HG03439 (cell line): ENCODE data around the gene E2F7.

Experiments
- ATAC-seq: cut with Tn5 transposase; IDR thresholded peaks from one replicate; pipeline ENCODE4 v1.9.1; 2021; ENCODE audit warnings: mild to moderate bottlenecking, moderate library complexity; ENCODE audit not compliant: unreplicated experiment

Gene E2F7

DNA sequence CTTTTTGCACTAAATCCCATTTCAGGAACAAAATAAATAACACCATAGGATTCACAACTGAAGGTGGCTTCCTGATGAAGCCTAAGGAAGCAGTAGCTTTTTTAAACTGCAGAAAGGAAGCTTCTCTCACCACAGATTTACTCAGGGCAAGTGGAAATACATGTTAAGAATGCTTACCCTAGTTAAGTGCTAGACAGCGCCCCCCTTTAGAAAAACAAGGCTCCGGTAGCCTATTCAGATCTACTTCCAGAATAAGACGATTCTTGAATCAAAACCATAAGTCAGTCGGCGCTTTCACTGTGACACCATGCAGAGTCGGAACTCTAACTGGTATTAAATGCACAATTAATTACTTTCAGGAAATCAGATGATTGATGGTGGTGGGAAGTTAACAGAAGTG lies 41.9 kb downstream of the E2F7 start:
- no peak for ATAC-seq

DNA sequence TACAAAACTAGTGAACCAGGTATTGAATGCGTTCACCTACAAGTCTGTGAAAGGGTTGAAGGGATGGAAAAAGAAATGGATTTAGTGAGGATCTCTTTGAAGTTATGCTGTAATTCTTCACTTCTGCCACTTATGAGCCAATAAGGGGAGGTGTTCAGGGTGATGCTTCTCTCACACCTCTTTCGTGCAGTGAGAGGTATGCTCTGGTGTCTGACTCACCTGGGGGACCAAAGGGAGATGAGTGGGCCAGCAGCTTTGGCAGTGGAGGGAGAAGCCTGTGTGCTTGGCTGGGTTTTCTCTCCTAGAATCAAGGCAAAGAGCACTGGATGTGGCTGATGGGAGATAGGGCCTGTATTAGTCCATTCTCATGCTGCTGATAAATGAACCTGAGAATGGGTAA lies 45.4 kb downstream of the E2F7 start:
- no peak for ATAC-seq

DNA sequence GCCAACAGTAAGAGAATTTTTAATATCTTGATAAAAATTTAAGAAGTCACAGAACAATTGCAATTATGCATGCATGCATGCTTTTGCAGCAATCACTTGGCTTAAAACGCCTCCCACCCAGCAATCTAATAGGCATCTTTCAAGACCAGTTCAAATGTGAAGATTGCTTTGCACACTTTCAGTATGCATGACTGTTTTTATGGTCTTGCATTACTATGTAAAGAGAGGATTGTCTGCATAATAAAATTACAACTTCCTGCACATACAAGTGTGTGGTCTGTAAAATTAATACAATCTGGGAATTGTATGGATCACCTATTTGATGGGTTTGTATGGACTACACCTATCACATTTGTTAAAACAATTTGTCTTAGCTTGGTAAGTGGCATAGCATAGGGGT lies 48.8 kb downstream of the E2F7 start:
- ATAC-seq, result no peak

DNA sequence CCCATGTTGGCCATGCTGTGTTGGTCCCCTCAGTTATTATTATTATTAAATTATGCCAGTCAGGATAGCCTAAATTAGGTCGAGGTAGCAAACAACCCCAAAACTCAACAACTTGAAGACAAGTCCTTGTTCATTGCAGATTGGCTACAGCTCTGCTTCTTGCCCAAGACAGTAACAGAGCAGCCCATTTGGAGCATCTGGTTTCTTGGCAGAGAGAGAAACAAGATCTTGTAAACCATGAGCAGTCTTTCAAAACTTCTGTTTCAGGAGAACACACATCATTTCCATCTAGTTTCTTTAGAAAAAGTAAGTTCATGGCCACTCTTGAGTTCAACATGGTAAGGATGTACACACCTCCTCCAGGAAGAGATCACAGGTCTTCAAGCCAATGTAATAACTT lies 52.3 kb downstream of the E2F7 start:
- ATAC-seq, result no peak

DNA sequence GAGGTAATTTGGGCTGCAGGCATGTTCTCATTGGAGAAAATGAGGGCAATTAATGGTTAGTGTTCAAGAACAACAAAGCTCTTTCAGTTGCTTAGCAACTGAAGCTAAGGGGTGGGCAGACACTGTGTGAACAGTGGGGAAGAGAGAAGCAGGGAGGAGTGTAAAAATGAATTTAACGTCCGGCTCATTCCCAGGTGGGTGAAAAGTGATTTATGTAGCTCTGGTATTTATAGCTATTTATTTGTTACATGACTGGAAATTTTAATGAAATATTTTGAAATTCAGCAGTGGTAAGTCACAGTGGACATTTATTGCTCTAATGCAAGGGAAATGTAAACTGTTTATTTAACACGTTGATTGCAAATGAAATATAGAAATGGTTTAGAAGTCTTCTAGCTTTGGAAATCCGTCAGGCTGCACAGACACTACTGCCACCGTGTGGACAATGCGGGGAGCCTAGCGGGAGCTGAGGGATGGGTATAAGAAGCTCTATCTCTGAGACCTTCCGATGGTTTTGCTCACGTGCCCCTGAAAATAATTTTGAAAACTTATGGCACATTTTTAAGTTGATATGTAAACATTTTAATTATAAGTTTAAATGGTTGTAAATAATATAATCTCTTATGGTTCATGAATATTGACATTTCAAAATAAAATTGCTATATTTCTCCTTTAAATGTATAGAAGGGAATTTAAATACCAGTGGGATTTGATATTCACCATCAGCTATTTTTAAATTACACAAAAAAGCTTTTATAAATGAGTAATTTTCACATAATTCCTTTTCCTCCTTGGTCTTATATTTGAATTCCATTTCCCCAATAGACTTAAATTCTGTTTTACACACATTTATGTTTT lies 54.4 kb downstream of the E2F7 start:
- peak; percentile 83 for ATAC-seq

DNA sequence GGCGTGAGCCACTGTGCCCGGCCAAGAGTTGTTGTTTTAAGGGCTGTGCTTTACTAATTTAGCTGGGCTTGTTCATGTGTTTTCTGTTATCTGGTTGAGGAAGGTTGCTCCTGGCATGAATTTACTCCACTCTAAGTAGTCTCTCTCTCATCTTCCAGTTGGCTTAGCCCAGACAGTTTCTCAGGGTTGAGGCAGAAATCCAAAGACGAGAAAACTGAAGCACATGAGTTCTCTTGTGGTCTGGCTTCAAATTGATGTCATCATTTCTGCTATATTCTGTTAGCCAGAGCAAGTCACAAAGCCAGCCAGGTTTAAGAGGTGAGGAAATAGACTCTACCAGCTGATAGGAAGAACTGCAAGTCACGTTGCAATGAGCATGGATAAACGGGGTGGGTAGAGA lies 57.9 kb downstream of the E2F7 start:
- ATAC-seq, result no peak

DNA sequence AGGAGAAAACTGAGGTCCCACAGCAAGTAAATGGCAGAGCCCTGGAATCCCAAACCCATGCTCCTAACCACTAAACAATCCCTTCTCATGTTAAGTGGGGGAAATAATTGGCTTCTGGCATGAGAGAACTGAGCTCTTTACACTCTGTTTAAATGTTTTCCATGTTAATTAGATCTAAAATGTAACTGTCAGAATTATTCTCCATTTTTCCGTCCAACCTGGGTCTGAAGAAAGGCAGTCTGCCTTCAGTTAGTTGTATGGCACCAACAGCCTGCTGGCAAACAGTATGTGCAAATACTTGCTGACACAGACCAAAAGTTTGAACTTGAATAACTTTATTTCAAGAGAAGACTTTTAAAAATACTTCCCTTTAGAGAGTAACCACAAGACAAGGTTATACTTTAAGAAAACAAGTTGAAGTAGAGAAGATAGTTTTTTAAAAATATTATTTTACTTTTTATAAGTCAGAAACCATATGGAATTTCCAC lies 59.7 kb downstream of the E2F7 start:
- no peak for ATAC-seq

DNA sequence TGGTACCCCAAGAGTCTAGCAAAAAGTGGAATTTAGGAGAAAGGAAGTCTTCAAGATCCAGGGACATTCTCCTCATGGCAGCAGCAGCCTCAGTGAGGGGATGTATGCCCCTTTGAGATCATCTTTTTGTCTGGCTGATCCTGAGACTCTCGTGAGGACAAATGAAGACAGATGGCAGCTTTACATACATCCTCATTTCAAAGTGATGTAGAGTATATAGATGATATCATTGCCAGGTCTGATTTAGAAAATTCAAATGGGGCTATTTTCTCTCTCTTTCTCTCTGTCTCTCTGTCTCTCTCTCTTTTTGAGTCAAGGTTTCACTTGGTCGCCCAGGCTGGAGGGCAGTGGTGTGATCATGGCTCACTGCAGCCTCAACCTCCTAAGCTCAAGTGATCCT lies 61.5 kb downstream of the E2F7 start:
- no peak for ATAC-seq

DNA sequence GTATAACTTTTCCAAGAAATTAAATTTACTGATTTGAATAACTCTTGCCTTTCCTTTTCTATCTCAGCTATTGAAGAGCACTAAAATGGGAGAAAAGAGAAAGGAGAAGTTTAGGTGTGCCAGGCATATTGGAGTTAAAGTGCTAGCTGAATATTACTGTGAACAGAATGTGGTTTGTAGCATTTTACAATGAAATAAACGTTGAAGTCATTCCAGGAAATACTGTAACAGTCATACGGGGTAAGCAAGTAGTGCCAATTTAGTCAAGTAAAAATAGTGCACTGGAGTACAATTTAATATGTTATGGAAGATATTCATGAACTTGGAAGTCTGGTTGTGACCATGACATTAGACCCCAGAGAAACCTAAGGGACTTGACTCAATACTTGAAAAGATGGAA lies 62.1 kb downstream of the E2F7 start:
- no peak for ATAC-seq

DNA sequence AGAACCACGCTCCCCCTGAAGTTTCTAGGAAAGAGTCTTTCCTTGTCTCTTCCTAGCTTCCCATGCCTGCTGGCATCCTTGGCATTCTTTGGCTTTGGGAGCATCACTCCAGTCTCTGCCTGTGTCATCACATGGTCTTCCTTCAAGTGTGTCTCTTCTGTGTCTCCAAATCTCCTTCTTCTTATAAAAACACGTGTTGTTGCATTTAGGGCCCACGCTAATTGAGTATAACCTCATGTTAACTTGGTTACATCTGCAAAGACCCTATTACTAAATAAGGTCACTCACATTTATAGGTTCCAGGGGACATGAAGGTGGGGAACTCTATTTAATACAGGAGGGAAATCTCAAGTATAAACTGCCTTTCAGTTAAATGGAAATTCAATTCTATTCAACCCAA lies 63.0 kb downstream of the E2F7 start:
- no peak for ATAC-seq

DNA sequence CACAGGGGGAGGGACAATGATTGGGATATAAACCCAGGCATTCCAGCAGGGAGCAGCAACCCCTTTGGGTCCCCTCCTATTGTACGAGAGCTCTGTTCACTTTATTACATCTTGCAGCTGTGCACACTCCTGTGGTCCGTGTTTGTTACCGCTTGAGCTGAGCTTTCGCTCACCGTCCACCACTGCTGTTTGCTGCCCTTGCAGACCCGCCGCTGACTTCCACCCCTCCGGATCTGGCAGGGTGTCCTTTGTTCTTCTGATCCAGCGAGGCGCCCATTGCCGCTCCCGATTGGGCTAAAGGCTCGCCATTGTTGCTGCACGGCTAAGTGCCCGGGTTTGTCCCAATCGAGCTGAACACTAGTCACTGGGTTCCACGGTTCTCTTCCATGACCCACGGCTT lies 64.1 kb downstream of the E2F7 start:
- no peak for ATAC-seq

DNA sequence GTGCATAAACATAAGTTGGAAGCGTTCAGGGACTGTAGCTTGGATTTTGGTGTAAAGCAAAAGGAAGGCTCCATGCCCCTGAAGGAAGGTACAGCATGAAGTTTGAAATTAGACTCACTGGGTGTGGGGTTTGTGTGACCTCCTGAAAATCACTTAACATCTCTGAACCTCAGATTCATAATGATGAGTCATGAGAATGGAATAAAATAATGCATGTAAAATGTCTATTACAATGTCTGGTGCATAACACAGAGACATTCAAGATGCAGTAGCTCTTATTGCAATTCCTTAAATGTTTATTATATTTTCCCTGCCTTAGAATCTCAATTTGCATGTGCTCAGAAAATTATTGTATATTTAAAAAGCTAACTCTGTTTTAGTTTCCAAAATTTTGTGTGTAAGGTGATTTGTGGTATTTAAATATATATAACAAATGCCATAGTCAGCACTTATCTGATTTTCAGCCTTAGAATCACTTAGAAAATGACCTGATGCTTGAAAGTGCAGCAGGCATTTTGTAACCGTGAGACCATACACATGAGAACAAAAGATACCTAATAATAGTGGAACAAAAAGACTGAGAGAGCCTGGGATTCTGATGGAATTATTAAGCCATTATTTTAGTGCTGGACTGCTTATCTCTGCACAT lies 66.3 kb downstream of the E2F7 start:
- no peak for ATAC-seq

DNA sequence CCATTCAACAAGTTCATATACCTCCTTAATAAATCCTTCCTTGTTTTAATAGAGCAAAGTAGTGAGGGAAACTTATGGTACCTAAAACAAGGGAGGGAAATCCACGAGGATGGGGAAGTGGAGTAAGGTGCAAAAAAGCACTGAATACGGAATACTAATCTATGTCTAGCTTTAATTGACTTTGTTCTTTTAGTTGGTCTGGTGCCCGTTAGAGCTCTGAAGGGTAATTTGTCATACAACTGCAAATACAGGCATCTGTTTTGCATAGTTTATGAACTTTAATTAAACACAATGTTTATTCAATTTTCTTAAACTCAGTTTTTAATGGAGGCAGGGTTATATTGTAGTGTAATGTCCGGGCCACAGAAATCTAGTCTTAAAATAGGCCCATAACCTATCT lies 67.0 kb downstream of the E2F7 start:
- no peak for ATAC-seq

DNA sequence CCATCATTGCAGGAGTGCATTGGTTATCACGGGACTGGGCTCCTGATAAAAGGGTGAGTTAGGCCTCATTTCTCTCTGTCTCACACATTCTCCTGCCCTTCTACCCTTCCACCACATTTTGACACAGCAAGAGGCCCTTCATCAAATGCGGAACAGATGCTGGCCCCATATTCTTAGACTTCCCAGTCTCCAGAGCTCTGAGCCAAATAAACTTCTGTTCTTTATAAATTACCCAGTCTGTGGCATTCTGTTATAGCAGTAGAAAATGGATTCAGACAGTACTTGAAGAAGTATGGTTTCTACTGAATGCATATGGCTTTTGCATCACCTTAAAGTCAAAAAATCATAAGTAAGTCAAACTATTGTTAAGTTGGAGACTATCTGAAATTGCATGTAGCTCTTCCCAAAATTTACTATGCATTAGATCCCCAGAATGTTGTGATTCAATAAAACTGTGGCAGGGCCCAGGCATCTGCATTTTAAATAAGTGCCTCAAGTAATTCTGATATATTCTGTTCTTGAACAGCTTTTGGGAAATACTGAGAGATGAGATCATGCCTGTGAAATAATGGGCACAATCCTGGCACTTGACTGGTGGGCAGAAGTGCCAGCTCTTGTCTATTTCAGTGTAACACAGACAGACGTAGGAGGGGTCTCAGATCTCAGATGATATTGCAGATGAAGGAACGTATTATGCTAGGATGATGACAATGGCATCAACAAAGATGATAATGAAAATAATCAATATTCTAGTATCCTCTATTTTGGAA lies 68.2 kb downstream of the E2F7 start:
- ATAC-seq, result no peak

DNA sequence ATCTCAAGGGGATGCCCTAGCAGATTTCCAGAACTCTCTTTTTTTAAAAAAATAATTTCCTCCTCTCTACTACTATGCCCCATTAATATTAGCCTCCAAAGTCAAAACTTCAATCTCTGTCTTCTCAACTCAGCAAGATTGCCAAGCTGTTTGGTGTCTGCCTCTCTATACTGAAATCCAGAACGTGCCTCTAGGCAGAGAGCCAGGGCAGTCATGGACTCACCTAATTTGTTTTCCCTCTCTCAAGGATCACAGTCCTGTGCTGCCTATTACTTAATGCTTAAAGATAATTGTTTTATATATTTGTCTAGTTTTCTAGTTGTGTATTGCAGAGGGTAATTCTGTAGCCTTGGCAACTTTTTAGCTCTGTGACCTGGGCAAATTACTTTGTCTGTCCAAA lies 74.7 kb downstream of the E2F7 start:
- no peak for ATAC-seq

DNA sequence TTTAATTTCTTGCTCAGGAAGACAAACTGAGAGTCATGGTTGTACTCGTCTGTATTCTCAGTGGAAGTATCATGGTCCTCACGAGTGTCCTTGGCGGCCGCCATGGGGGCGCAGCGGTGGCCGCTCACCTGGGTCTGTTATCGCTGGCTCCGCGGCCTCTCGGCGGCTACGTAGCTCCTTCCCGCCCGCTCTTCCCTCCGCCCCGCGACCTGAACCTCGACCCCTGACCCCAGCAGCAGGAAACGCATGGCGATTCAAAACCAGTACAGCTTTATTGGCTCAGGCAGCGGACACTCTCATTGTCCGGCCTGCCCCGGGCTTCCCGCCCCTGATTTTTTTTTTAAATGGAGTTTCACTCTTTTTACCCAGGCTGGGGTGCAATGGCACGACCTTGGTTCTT lies 80.8 kb downstream of the E2F7 start:
- ATAC-seq, result no peak

DNA sequence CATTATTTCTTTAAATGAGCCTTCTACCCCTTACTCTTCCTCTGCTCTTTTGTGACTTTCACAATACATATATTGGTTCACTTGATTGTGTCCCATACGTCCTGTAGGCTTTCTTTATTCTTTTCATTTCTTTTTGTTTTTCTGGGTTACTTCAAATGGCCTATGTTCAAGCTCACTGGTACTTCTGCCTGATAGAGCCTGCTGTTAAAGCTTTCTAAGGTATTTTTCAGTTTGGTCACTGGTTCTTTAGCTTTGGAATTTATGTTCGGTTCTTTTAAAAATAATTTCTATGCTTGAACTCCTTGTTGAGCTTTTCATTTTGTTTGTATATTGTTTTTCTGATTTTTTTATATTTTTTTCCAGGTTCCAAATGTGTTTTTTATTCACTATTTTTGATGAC lies 81.9 kb downstream of the E2F7 start:
- ATAC-seq, result no peak

DNA sequence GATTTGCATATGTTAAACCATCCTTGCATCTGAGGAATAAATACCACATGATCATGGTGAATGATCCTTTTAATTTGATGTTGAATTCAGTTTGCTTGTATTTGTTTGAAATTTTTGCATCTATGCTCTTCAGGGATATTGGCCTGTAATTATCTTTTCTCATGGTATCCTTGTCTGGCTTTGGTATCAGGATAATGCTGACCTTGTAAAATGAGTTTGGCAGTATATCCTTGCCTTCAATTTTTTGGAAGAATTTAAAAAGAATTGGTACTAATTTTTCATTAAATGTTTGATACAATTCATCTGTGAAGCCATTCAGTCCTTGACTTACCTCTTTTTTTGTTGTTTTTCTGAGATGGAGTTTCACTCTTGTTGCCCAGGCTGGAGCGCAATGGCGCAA lies 85.2 kb downstream of the E2F7 start:
- no peak for ATAC-seq

DNA sequence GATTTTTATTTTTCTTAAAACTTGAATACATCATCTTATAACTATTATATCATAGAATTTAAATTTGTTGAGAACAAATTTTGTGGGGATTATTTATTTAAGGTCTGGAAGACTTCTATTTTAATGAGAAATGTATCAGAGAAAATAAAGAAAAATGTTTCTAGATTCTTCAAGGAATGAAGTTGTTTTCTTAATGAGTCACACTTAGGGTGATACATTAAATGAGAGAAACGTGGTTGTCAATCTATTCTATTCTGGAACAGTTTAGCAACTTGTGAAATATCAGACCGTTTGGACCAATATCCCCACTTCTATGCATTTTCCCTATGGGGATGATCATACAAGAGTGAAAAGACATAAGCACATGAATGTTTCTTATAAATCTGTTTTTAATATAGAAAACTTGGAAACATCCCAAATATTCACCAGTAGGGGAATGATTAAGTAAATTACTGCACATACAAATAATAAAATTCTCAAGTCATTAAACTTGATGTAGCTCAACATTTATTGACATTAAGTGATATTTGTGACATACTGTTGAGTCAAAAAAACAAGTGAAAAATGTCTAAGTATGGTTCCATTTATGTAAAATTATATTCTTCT lies 88.5 kb downstream of the E2F7 start:
- ATAC-seq, result no peak
